HG03457 (cell line): ENCODE results near the gene PTPRO.

Experiments
- ATAC-seq: cut with Tn5 transposase; IDR thresholded peaks from one replicate; pipeline ENCODE4 v1.9.1; 2021; ENCODE audit warnings: moderate number of reproducible peaks; ENCODE audit not compliant: unreplicated experiment

The PTPRO gene

GRCh38 chr12:15522574-15523187 is 200.4 kb downstream of the PTPRO start:
- ATAC-seq: no peak

GRCh38 chr12:15525441-15525840 is 203.1 kb downstream of the PTPRO start:
- ATAC-seq: no peak

DNA sequence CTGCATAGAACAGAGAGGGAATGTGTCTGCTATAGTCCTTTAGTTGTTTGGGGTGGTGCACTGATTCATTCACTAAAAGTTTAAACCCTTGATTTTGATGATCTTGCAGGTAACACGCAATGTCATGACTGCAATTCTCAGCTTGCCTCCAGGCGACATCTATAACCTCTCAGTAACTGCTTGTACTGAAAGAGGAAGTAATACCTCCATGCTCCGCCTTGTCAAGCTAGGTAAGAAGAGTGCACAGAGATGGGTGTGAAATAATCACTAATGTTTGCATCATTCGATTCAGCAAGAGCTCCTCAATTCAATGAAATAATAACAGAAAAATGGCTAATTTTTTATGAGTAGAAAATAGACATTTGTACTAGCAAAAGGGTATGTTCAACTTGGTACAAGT is 203.7 kb downstream of the PTPRO start:
- peak; percentile 96 for ATAC-seq

DNA sequence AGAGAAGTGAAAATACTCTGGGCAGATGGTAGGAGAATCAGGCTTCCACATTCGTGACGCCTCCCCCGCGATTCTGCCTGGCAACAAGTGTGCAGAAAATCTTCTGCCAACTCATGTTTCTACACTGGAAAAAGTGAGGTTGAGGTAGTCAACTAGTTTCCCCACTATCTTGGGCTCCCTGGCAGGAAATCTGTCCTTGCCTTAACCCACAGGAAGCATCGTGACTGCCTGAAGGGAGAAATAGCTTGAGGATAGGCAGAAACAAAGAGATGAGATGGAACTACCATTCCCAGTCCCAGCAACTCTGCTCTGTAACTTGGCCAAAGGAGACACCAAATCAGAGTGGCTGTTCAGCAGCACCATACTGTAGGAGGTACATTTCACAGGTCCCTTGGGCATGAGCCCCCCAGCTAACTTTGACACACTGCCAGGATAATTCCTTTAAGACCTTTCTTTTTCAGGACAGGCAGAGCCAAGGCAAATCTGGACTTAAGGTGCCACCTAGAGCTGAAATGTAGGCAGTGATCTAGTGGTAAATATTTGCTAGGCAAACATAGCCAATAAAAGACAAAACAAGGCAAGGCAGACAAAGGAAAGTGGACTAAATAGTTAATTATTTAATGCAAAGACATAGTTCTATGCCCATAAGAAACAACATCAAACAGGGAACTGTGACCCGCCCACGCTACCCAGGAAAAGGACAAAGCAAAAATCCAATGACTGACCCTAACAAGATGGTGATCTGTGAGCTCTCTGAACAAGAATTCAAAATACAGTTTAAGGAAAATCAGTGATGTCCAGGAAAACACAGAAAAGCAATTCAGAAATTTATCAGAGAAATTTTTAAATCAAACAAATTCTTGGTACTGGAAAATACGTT is 205.1 kb downstream of the PTPRO start:
- ATAC-seq: no peak

GRCh38 chr12:15528666-15529065 is 206.4 kb downstream of the PTPRO start:
- no peak for ATAC-seq

GRCh38 chr12:15530361-15530760 is 208.1 kb downstream of the PTPRO start:
- no peak for ATAC-seq

DNA sequence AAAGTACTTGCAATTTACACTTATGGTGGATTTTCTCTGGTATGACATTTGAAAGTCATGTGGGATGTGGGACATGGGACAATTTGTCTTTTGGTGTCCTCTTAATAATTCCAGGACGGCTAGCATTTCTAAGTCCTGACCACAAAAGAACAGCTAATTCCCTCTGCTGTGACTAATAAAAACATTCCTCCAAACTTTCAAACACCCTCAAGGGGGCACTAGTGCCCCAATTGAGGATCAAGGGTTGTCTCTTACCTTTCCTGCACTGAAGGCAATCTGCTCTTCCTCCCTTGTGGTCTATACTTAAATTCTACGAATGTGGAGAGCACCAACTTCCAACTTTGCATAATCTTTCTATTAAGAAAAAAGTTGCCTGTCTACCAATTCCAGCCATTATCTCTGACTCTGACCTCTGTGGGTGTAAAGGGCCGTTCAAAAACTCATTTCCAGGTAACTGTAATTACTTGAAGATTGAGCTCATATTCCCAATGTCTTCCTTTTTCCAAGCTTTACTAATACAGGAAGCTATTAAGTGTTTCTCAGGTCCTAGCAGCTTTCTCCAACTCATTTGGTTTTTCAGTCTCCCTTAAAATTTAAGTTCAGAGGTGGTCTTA is 210.2 kb downstream of the PTPRO start:
- no peak for ATAC-seq

- no peak for ATAC-seq
Observed at GRCh38 chr12:15534322-15534721, 212.0 kb downstream of the PTPRO start.

- ATAC-seq: no peak
Observed at GRCh38 chr12:15534874-15535273, 212.6 kb downstream of the PTPRO start.

GRCh38 chr12:15535352-15535781 is 213.1 kb downstream of the PTPRO start:
- ATAC-seq: no peak

DNA sequence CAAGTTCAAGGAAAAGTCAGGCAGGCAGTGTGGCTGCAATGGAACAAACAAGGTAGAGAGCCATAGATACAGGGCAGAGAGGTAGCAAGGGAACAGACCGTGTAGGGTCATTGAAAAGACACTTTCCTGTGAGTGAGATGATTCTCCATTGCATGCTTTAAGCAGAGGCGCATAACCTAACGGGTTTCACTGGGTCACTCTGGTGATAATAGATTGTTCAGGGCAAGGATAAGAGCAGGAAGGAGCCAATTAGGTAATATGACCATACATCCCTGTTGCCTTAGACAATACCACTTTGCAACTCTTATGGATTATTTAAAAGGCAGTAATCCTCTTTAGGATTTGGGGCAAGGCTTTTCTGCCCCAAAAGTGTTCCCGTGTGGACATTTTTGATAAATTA is 214.1 kb downstream of the PTPRO start:
- ATAC-seq: no peak

DNA sequence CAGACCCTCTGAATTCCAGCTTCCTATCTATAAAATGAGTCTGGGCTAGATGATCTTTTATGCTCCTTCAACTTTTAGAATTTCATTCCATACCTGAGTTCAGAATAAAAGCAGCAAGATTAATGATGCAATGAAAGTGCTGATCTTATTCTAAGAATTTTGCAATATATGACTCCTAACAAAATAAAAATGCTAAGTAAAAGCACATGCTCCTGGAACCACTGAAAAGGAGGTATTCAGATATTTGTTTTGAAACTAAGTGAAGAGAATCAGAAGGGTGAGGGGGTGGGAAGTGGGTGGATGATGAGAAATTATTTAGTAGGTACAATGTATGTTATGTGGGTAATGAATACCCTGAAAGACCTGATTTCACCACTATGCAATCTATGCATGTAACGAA is 216.6 kb downstream of the PTPRO start:
- ATAC-seq: no peak

- ATAC-seq: no peak
Observed at GRCh38 chr12:15540005-15540404, 217.7 kb downstream of the PTPRO start.

DNA sequence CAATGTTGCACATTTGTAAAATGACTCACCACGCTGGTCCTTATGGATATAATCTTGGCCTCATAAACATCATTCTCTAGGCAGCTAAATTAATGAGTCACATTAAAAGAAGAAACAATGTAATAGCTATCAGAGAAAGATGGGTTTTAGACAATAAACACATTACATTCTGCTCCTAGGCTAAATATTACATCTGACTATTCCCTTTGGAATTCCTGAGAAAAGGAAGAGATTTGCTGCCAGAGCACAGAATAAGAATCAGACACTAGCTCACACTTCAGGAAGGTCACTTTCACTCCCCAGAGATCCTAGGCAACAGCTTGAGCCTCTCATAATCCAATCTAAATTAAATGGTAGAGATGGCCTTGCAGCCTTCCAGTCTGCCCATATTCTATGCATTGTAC is 218.2 kb downstream of the PTPRO start:
- no peak for ATAC-seq

DNA sequence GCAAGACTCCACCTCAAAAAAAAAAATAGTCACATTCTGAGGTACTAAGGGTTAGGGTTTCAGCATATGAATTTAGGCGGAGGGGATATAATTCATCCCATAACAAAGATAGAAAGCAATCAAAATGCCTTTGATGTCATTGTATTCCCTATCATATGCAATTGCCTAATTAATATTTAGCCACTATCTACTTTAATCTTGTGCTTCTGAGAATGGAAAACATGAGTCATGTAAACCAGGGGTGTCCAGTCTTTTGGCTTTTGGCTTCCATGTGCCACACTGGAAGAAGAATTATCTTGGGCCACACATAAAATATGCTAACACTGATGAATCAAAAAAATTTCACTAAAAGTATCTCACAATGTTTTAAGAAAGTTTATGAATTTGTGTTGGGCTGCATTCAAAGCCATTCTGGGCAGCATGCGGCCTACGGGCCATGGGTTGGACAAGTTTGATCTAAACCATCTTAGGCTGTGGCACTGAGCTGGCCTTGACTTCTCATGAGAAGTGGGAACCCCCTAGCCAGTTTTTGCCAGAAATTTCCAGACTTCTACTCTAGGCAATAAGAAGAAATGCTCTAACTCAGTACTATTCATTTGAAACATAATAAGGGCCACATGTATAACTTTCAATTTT is 219.8 kb downstream of the PTPRO start:
- ATAC-seq: no peak

GRCh38 chr12:15543347-15543746 is 221.0 kb downstream of the PTPRO start:
- ATAC-seq: no peak

- no peak for ATAC-seq
Observed at GRCh38 chr12:15544589-15544988, 222.3 kb downstream of the PTPRO start.

GRCh38 chr12:15545334-15545733 is 223.0 kb downstream of the PTPRO start:
- ATAC-seq: no peak

GRCh38 chr12:15546102-15546701 is 223.9 kb downstream of the PTPRO start:
- peak; percentile 69 for ATAC-seq

GRCh38 chr12:15547063-15547462 is 224.8 kb downstream of the PTPRO start:
- no peak for ATAC-seq

DNA sequence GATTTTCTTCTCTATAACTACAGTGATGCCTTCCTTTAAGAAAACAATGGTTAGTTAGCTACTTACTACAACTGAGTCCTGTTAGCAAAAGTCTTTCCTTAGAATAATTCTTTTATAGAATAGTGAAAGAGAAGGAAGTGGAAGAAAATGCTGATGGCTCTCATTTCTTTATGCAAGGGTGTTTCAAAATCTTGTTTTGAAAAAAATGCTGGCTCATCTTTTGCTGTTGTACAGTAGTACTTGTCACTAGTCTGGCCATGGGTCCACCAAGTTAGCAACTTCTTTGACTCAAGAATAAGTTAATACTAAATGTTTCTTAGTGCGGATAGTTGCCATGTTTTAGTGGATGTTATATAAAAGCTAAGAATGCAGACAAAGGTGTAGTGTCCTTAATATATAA is 225.4 kb downstream of the PTPRO start:
- no peak for ATAC-seq
